Measurements from ENCODE around the gene RANBP3.
"Not testable (repeated sequence)": the region's sequence is repeated elsewhere in the genome, so short reads cannot be mapped to it uniquely, and the experiment has no call there.

The RANBP3 gene

GRCh38 chr19:5977785-5978605, at the start of gene RANBP3:
TSS of gene RANBP3 (minus strand) at chr19:5978140. CDS start at chr19:5978082, 58 bp downstream.
- DNase-seq: peak; percentile 96 to 97

- no peak for DNase-seq
Measured at GRCh38 chr19:6026390-6027227, 48.7 kb upstream of the RANBP3 start.

- not testable (repeated sequence) for DNase-seq
Measured at GRCh38 chr19:6024756-6025155, 46.8 kb upstream of the RANBP3 start.

DNA sequence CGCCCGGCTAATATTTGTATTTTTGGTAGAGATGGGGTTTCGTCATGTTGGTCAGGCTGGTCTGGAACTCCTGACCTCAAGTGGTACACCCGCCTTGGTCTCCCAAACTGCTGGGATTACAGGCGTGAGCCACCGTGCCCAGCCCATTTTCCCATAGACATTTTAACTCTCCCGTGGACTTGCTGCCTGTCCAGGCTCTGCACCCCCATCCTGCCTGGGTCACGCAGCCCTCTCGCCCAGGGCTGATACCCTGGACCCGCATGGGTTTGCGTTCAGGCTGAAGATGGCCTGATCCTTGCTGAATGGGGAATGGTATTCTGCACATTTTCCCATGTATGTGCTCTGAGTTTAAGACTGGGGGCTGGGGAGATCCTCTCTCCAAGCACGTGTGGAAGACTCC, 46.0 kb upstream of the RANBP3 start:
- no peak for DNase-seq

- no peak for DNase-seq
Measured at GRCh38 chr19:6023085-6023682, 45.2 kb upstream of the RANBP3 start.

- DNase-seq: no peak
Measured at GRCh38 chr19:6022570-6023064, 44.7 kb upstream of the RANBP3 start.

DNA sequence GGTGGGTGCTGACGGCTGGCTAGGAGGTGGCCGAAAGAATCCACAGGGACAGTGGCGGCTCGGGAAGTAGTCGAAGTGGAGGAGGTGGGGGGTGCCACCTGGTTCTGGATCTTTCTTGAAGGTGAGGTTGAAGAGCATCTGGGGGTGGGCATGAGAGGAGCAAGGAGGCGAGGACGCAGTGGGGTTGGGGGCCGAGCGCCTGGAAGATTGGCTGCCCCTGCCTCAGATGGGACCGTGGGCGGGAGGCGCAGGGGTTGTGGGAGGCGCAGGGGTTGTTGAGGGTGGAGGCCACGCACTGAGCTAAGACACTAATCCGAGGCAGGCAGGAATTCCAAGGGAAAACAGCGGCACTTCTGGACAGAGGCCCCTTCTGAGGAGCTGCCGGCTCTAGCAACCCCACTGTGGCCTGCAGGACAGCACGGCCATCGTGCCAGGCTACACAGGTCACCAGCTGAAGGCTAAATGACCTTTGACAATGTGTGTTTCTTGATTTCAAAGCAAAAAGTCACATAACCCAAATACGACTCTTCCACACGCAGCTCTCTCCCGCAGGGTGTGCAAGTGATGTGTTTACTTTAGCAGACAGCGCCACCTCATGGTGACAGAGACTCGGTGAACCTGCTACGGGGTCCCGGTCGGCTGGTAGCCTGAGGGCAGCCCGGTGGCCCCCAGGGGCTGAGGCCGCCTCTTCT, 44.1 kb upstream of the RANBP3 start:
- peak; percentile 80 to 83 for DNase-seq

DNA sequence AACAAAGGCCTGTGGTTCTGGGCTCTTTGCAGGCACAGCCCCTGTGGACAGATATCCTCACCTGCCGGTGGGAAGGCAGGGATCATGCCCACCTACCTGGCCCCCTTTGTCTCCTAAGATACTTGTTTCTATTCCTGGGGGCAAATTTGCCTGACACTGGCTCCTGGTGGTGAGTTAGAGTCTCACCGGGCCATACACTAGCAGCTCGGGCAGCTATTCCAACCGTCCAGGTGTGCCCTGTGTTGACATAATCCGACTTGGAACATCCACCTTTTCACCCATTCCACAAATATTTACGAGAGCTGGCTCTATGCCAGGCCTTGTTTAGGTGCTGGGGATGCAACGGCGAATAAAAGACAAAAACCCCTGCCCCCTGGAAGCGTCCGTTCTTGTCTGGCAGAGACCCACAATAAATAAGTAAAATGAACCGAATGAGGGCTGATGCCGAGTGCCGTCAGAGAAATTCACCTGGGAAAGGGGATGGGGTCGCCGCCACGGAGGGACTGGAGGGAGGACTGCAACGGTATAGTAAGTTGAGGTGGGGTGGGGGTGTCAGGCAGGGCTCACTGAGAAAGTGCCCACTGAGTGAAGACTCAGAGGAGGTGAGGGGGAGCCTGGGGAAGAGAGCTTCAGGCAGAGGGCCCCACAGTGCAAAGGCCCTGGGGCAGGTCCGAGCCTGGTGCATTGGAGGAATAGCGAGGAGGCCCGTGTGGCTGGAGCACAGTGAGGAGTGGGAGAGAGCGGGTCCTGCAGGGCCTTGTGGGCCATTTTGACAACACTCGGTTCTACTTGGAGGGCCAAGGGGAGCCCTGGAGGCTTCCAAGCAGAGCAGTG, 43.2 kb upstream of the RANBP3 start:
- DNase-seq: no peak

DNA sequence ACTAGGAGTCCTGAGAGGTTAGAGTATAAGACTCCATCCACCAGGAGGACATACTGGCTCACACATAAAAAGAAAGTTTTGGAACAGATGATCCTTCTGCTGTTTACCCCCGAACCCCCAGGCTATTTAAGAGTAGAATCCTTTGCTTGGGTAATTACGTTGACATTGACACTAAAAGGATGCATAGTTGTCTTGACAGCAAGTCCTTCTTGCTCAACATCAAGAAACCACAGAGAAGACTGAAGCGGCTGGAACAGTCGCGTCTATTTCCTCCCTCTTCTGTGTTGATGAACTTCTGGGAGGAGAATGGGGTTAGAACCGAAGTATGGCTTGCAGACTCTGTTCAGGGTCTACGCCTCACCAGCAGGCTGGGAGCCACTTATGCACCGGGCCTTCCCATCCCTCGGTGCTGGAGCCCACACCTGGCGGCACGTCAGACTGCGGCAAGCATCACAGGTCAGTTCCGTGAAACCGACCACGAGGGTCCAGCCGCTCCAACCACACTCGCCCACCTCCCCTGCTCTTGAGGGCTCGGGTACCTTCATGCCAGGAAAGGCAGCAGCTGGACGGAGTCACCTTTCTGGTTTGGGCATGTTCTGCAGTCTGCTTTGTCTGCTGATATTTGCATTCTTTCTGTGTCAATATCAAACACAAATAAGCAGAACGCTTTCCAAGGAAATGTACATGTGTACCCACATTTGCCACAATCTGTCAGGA, 42.4 kb upstream of the RANBP3 start:
- no peak for DNase-seq

GRCh38 chr19:6018786-6019185, 40.8 kb upstream of the RANBP3 start:
- no peak for DNase-seq

- no peak for DNase-seq
Measured at GRCh38 chr19:6017576-6017975, 39.6 kb upstream of the RANBP3 start.

GRCh38 chr19:6015841-6016545, 38.1 kb upstream of the RANBP3 start:
- DNase-seq: no peak

- no peak for DNase-seq
Measured at GRCh38 chr19:6014551-6015135, 36.7 kb upstream of the RANBP3 start.

GRCh38 chr19:6012426-6013170, 34.7 kb upstream of the RANBP3 start:
- DNase-seq: no peak

DNA sequence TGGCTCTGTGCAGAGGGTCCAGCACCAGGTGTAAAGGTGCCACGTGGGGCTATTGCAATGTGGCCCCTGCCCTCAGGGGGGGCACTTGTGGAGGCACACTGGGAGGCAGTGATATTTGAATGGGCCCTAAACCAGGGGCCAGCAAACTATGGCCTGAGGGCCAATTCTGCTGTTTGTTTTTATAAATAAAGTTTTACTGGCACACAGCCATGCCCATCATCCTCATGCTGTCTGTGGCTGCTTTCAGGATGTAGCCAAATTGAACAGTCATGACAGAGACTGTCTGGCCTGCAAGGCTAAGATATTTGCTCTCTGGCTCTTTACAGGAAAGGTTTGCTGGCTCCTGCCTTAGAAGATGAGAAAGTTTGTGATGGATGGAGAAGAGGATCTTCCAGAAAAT, 33.9 kb upstream of the RANBP3 start:
- DNase-seq: no peak

DNA sequence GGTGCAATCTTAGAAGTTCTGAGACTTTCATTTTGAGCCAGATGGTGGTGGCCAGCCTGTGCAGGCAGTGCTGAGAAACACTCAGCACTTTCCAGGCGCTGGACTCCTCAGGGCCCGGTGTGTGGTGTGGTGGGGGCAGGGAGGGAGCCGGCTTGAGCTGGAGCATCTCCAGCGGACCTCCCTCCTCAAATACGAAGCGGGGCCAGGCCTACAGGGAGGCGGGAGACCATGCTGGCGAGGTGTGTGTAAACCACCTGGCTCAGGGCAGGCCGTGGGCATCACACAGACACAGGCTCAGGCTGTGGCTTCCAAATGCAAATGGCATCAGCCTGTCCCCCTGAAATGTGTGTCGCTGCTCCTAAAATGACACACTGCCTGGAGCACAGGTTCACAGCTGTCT, 33.3 kb upstream of the RANBP3 start:
- DNase-seq: no peak

DNA sequence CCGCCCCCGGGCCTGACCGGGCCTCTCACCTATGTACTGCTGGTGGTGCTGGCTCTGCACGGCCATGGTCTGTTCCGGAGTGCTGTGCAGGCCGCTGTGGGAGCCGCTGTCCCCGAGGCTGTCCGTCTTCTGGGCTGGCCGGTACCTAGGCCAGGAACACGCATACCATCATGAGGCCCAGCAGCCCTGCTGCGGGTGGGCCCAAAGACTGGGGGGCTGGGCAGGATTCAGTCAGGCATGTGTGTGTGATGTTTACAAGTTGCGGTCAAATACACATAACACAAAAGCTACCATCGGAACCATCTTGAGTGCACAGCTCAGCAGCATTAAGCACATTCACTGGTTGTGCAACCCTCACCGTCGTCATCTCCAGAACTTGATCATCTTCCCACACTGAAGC, 32.2 kb upstream of the RANBP3 start:
- no peak for DNase-seq

DNA sequence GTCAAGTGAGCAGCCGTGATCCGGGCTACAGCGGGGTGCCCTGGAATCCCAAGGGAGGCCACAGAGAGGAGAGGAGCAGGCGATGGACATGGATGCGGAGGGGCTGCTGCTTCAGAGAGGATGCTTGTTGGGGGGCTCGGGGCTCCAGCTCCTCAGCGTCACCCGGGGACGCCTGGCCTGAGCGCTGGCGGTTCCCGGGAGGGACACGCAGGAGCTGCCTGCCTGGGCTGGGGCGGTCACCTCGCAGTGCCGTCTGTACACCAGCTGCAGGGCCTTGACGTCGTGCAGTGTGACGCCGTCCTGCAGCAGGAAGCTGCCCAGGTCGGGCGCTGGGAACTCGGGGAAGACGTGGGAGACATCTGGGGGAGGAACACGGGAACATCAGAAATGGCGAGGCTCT, 29.9 kb upstream of the RANBP3 start:
- no peak for DNase-seq

DNA sequence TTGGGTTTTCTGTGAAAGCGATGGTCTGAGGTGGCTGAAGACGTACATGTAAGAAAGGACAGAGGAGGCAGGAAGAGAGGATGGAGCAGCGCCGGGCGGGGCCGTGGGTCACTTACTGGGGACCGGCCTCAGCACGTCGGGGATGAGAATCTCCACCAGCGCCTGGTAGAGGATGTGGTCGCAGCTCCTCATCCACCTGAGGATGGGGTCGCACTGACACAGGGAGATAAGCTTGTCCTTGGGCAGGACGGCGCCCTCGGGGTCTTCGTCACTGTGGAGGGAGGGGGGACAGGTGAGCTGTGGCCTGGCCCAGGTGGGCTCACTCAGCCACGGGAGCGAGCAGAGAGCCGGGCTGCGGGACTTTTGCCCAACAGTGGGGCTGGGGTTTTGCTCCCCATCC, 29.0 kb upstream of the RANBP3 start:
- DNase-seq: no peak
